Lung (tissue), 12 donors: ENCODE measurements around the gene ERBB3. TPM values are rescaled to one million over a fixed set of nuclear protein-coding genes. Genes with fewer than 3 reads are reported as not detected.

ENCODE experiments used
- ATAC-seq: fragments of 200-7000 bp; cut with Tn5 transposase; one replicate; pipeline ENCODE4 v1.9.1; 2020; ENCODE audit warnings: moderate number of reproducible peaks; ENCODE audit not compliant: insufficient read depth, low FRiP score
- DNase-seq, 3 donors: peaks; one replicate each; pipeline ENCODE4 v3.0.0-alpha.2; 2013 to 2017
- H3K27ac ChIP-seq, 2 donors: one replicate each; pipeline ENCODE4 v1.5.1; 2013; ENCODE audit warnings: mild to moderate bottlenecking in 2 of 2, moderate library complexity in 2 of 2, control low read depth in 1 of 2, inconsistent platforms in 1 of 2, low read depth in 1 of 2, low read length in 1 of 2
- H3K27me3 ChIP-seq, 3 donors: one replicate each; pipeline ENCODE4 v1.5.1; 2013; ENCODE audit warnings: low read length in 2 of 3; ENCODE audit not compliant: control insufficient read depth in 3 of 3, insufficient read depth in 3 of 3
- H3K36me3 ChIP-seq, 4 donors: one replicate each; pipeline ENCODE4 v1.5.1; 2013; ENCODE audit warnings: low read length in 4 of 4, mild to moderate bottlenecking in 1 of 4, moderate library complexity in 1 of 4; ENCODE audit not compliant: control insufficient read depth in 4 of 4, insufficient read depth in 4 of 4
- H3K4me1 ChIP-seq, 5 donors: one replicate each; pipeline ENCODE4 v1.5.1; 2013; ENCODE audit warnings: low read length in 5 of 5, mild to moderate bottlenecking in 2 of 5, moderate library complexity in 1 of 5; ENCODE audit not compliant: control insufficient read depth in 5 of 5, insufficient read depth in 5 of 5
- H3K4me3 ChIP-seq: one replicate; pipeline ENCODE4 v1.5.1; 2013; ENCODE audit warnings: mild to moderate bottlenecking, control low read depth, moderate library complexity
- H3K9ac ChIP-seq, 2 donors: one replicate each; pipeline ENCODE4 v1.5.1; 2013; ENCODE audit warnings: low read length in 2 of 2, control low read depth in 1 of 2; ENCODE audit not compliant: insufficient read depth in 1 of 2
- H3K9me3 ChIP-seq, 4 donors: one replicate each; pipeline ENCODE4 v1.5.1; 2013; ENCODE audit warnings: low read length in 3 of 4, mild to moderate bottlenecking in 1 of 4, moderate library complexity in 1 of 4; ENCODE audit not compliant: control insufficient read depth in 4 of 4, insufficient read depth in 3 of 4
- WGBS, 2 donors: extraction: QIAGEN DNeasy Blood & Tissue Kit; methylation state at CpG; one replicate each; pipeline ENCODE4 v1.1.7; 2013; 5-methylcytosine and 5-hydroxymethylcytosine counted together
- polyA plus RNA-seq, 2 donors: library from polyadenylated mRNA; stranded (reverse); fragments of 200-250 nt; gene quantifications; one replicate each; pipeline ENCODE4 v1.2.1, GENCODE V29; 2013
- total RNA-seq, 2 donors: library from RNA; depleted of rRNA in 1 of 2; stranded (reverse); fragments of >200 nt in 1 of 2; gene quantifications; one replicate each; pipeline ENCODE4 v1.2.1, GENCODE V29; 2014 to 2021
- TF ChIP-seq, protein P1 (sequence below): IDR thresholded peaks from 2 replicates; pipeline ENCODE4 v1.5.1; 2012; ENCODE audit warnings: mild to moderate bottlenecking; ENCODE audit errors: control extremely low read depth, extremely low read depth
- donor health status: control.
- donor health status: control.
- donor health status: Bipolar disorder and iron deficiency.
- donor health status: healthy.
- donor health status: DM: yes; HTN: yes; CAD: no.

The ERBB3 gene
- total and polyA plus RNA-seq, 4 donors, result 31.4 to 191 (median 60.1) TPM

DNA sequence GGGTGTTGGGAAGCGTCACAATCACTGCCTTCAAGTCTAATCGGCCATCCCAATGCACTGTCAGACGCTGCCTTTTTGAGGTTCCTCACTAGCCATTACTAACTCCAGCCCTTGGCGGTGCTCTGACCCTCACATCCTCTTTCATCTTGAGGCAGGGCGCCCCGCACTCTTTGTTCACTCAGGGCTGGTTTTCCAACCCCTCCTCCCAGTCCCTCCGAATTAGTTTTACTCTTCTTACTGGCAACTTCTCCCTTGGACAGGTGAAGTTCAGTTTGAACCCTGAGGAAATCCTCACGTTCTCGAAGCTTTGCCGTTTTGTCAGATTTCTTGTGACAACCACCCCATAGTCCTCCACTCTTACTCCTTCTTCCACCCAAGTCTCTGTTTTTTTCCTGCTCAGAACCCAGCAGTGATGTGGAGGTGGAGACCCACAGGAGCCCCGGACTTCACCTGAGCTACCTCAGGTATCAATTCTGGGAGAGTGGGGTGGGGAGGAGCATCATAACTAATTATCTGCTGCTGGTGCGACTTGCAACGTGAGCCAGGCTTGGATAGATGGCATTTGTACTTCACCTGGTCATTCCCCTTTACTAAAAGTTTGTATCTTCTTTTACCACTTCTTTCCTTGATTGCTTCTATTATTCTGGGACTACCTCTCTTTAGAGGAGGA, 38.9 kb downstream of the ERBB3 start:
- Histone ChIP-seq H3K9ac (peak overlapping the region; percentile 71 to 84), H3K36me3 (peaks cover 5 to 16% (median 9%) of the 10 kb centered on the region in 4 donors), H3K4me3 (peak overlapping the region; percentile 77), H3K27ac (peak overlapping the region; percentile 76 to 94), H3K9me3 (no peaks in the 10 kb centered on the region), H3K27me3 (no peaks in the 10 kb centered on the region), H3K4me1 (peaks cover 0 to 20% (median 8%) of the 10 kb centered on the region in 5 donors)
- ATAC-seq, result no peak
- DNase-seq, result no peak
- TF ChIP-seq, protein P1, sequence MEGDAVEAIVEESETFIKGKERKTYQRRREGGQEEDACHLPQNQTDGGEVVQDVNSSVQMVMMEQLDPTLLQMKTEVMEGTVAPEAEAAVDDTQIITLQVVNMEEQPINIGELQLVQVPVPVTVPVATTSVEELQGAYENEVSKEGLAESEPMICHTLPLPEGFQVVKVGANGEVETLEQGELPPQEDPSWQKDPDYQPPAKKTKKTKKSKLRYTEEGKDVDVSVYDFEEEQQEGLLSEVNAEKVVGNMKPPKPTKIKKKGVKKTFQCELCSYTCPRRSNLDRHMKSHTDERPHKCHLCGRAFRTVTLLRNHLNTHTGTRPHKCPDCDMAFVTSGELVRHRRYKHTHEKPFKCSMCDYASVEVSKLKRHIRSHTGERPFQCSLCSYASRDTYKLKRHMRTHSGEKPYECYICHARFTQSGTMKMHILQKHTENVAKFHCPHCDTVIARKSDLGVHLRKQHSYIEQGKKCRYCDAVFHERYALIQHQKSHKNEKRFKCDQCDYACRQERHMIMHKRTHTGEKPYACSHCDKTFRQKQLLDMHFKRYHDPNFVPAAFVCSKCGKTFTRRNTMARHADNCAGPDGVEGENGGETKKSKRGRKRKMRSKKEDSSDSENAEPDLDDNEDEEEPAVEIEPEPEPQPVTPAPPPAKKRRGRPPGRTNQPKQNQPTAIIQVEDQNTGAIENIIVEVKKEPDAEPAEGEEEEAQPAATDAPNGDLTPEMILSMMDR, result no peak
- WGBS, 2 donors, result 7 to 13% methylated on average over 13 of the region's 13 CpGs

DNA sequence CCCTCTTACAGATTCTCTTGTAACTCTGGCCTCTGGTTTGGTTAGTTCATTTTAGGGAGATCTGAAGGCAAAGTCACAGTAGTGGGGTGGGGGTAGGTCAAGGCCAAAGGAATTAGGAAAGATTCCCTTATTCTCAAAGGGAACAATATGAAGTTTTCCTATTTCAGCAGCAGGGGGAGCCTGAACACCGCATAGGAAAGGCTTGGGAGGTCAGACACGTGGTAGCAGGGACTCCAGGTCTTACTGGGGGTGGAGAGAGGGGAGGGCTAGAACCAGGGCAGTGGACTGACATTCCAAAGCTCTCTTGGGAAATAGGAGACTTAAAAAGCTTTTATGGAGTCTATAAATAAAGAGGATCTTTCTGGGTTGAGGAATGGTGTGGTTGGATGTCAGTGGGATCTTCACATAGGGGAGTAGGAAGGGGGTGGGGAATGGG, 39.4 kb downstream of the ERBB3 start:
- Histone ChIP-seq H3K27ac (peak overlapping the region; percentile 57 to 94), H3K9ac (peak overlapping the region in 1 of 2 donors; percentile 84), H3K4me3 (no peak overlapping the region), H3K27me3 (no peaks in the 10 kb centered on the region), H3K9me3 (no peaks in the 10 kb centered on the region), H3K36me3 (peaks cover 5 to 16% (median 8%) of the 10 kb centered on the region in 4 donors), H3K4me1 (peaks cover 0 to 20% (median 8%) of the 10 kb centered on the region in 5 donors)
- WGBS, 2 donors, result 0 to 2% methylated on average over 2 of the region's 2 CpGs
- peak; percentile 87 to 93 (median 92) for DNase-seq
- TF ChIP-seq, protein P1, result peak; percentile 81
- peak; percentile 50 for ATAC-seq

DNA sequence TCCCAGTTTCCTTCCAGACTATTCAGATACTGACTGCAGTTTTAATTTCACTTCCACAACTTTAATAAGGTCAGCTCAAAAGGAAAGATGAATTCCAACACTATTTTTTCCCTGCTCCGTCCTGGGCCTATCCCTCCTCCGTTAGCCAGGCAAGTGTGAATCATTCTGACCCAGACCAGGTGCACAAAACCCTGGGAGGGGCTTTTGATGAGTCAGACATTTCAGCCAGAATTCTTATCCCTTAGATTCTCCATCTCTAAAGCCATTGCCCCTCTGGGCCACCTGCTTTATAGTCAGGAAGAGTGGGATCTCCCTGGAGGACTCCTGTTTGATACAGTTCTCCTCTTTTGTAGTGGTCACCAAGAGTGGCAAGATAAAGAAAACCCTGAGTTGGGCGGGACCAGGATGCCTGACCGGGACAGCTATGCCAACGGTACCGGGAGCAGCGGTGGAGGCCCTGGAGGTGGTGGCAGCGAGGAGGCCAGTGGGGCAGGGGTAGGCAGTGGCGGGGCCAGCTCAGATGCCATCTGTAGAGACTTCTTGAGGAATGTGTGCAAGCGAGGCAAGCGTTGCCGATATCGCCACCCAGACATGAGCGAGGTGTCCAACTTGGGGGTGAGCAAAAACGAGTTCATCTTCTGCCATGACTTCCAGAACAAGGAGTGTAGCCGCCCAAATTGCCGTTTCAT, 40.3 kb downstream of the ERBB3 start:
- 91 to 96% methylated on average over 17 of the region's 17 CpGs for WGBS, 2 donors
- Histone ChIP-seq H3K9me3 (no peaks in the 10 kb centered on the region), H3K27me3 (no peaks in the 10 kb centered on the region), H3K4me1 (peaks cover 0 to 20% (median 8%) of the 10 kb centered on the region in 5 donors), H3K4me3 (no peak overlapping the region), H3K36me3 (peaks cover 5 to 16% (median 8%) of the 10 kb centered on the region in 4 donors), H3K9ac (no peak overlapping the region), H3K27ac (peak overlapping the region in 1 of 2 donors; percentile 57)
- TF ChIP-seq, protein P1, result no peak
- DNase-seq (no peak), ATAC-seq (no peak)
